Ovary (tissue), 9 donors: ENCODE data around the gene KIF5A. TPM values are rescaled to one million over a fixed set of nuclear protein-coding genes. Genes with fewer than 3 reads are reported as not detected.
"Not testable (repeated sequence)": the region's sequence is repeated elsewhere in the genome, so short reads cannot be mapped to it uniquely, and the experiment has no call there.

Source experiments
- DNase-seq, 5 donors: peaks; one replicate each; pipeline ENCODE4 v3.0.0-alpha.2; 2019 to 2020
- H3K27ac ChIP-seq, 2 donors: fragments of 200-600 bp; one replicate each; pipeline versions ENCODE4 v1.5.1 to v1.8.0; 2019 to 2022
- H3K27me3 ChIP-seq: fragments of 200-600 bp; one replicate; pipeline ENCODE4 v1.8.0; 2022
- H3K36me3 ChIP-seq: fragments of 200-600 bp; sonication (generic); one replicate; pipeline ENCODE4 v1.5.1; 2019
- H3K4me1 ChIP-seq: one replicate; pipeline ENCODE4 v1.8.1; 2013; ENCODE audit warnings: mild to moderate bottlenecking, moderate library complexity; ENCODE audit not compliant: insufficient read depth
- H3K4me3 ChIP-seq: fragments of 200-600 bp; sonication (generic); one replicate; pipeline ENCODE4 v1.5.1; 2017
- H3K9me3 ChIP-seq, 2 donors: fragments of 200-600 bp in 1 of 2; sonication (generic) in 1 of 2; one replicate each; pipeline versions ENCODE4 v1.5.1 to v1.8.1; 2013 to 2019; ENCODE audit warnings: mild to moderate bottlenecking in 1 of 2, moderate library complexity in 1 of 2
- CTCF ChIP-seq, 3 donors: fragments of 450-650 bp in 2 of 3; fragments of 200-600 bp in 1 of 3; IDR thresholded peaks; one replicate each; pipeline versions ENCODE4 v1.5.1 to v1.8.0; 2016 to 2022; ENCODE audit warnings: antibody characterized with exemption in 3 of 3, mild to moderate bottlenecking in 1 of 3
- EP300 ChIP-seq: sonication (generic); formaldehyde crosslinking; IDR thresholded peaks from one replicate; pipeline ENCODE4 v1.6.1; 2017; ENCODE audit warnings: antibody characterized with exemption
- POLR2A ChIP-seq: fragments of 450-650 bp; IDR thresholded peaks from one replicate; pipeline ENCODE4 v1.6.1; 2017; ENCODE audit warnings: antibody characterized with exemption, mild to moderate bottlenecking, moderate library complexity
- WGBS, 3 donors: extraction: QIAGEN DNeasy Blood & Tissue Kit in 1 of 3; methylation state at CpG; one replicate each; pipeline versions ENCODE4 v1.1.5 to v1.1.7; 2013 to 2017; 5-methylcytosine and 5-hydroxymethylcytosine counted together
- intact Hi-C, 4 donors: fragments of 100-400 bp; cut with DNase I; formaldehyde crosslinking; loops; one replicate each; pipeline versions ENCODE4 v1.11.0 to v1.15.1; 2022 to 2023
- polyA plus RNA-seq, 2 donors: library from polyadenylated mRNA; stranded (reverse); fragments of 200-250 nt in 1 of 2; fragments of 350-450 nt in 1 of 2; fragmentation: Illumina TruSeq in 1 of 2; extraction: RNeasy Lipid Tissue Mini Kit (QIAGEN cat#74804) in 1 of 2; gene quantifications; one replicate each; pipeline ENCODE4 v1.2.3, GENCODE V29; 2013 to 2014
- total RNA-seq, 7 donors: library from RNA; depleted of rRNA in 2 of 7; stranded (reverse); fragments of >200 nt in 2 of 7; fragmentation: NEBNext Ultra II Directional in 3 of 7; extraction: Animal tissue kit (Norgen Biotek cat#: 25700) in 3 of 7; gene quantifications; one replicate each; pipeline versions ENCODE4 v1.1.0 to v1.2.4, GENCODE V29; 2016 to 2023
- donor health status: DM: no; HTN: no; CAD: no; lungs with moderate emphysema.
- donor health status: DM: no; HTN: no; CAD: no.
- donor health status: Bipolar disorder and iron deficiency.
- donor health status: DM: yes; HTN: yes; CAD: no.
- donor health status: DM: no; HTN: no; CAD: no.
- donor health status: DM: yes; HTN: yes; CAD: no.

KIF5A gene
- total and polyA plus RNA-seq, 9 donors, result 0.08 to 0.48 (median 0.30) TPM; not detected in 1

- Histone ChIP-seq H3K27ac (no peak overlapping the region), H3K4me1 (no peaks in the 10 kb centered on the region), H3K9me3 (no peaks in the 10 kb centered on the region), H3K36me3 (no peaks in the 10 kb centered on the region), H3K4me3 (no peak overlapping the region), H3K27me3 (no peaks in the 10 kb centered on the region)
- intact Hi-C loops, result no loop called here
- DNase-seq, result no peak
- 68 to 73% (median 72%) methylated on average over 6 of the region's 6 CpGs for WGBS, 3 donors
- no peak for TF ChIP-seq POLR2A
- TF ChIP-seq EP300, result no peak
- no peak for TF ChIP-seq CTCF (IDR thresholded peaks at IDR 0.05)
These were observed 19.0 kb downstream of the KIF5A start for GRCh38 chr12:57568838-57569237.

- no peaks in the 10 kb centered on the region for H3K27me3 ChIP-seq
These were observed 20.0 kb downstream of the KIF5A start for GRCh38 chr12:57569858-57570257.

GRCh38 chr12:57570438-57570837 is 20.6 kb downstream of the KIF5A start:
- H3K36me3 ChIP-seq, intact Hi-C loops, H3K9me3 ChIP-seq, H3K4me1 ChIP-seq, H3K27me3 ChIP-seq, H3K27ac ChIP-seq, H3K4me3 ChIP-seq, DNase-seq: not testable (repeated sequence)
- WGBS, 3 donors, result 80 to 84% (median 82%) methylated on average over 13 of the region's 13 CpGs

More at GRCh38 chr12:57569858-57570257, 20.0 kb downstream of the KIF5A start:
- 83 to 87% (median 84%) methylated on average over 18 of the region's 18 CpGs for WGBS, 3 donors
- Histone ChIP-seq H3K27ac (no peak overlapping the region), H3K36me3 (no peaks in the 10 kb centered on the region), H3K4me1 (no peaks in the 10 kb centered on the region), H3K4me3 (no peak overlapping the region), H3K9me3 (no peaks in the 10 kb centered on the region)
- intact Hi-C loops, result no loop called here
- TF ChIP-seq CTCF (IDR thresholded peaks at IDR 0.05), result no peak
- TF ChIP-seq EP300, result no peak
- TF ChIP-seq POLR2A, result no peak
- no peak for DNase-seq

- H3K4me1 ChIP-seq, result no peaks in the 10 kb centered on the region
- no peak for TF ChIP-seq CTCF (IDR thresholded peaks at IDR 0.05)
- no peak for TF ChIP-seq POLR2A
- no peak for TF ChIP-seq EP300
- H3K27me3 ChIP-seq, result no peaks in the 10 kb centered on the region
- no peak for DNase-seq
- H3K4me3 ChIP-seq, result no peak overlapping the region
- intact Hi-C loops, result no loop called here
- H3K36me3 ChIP-seq, result no peaks in the 10 kb centered on the region
- WGBS, 3 donors, result 82 to 89% (median 88%) methylated on average over 12 of the region's 12 CpGs
- H3K27ac ChIP-seq, result no peak overlapping the region
- no peaks in the 10 kb centered on the region for H3K9me3 ChIP-seq
These were observed 22.3 kb downstream of the KIF5A start for GRCh38 chr12:57571926-57572762.

- TF ChIP-seq CTCF (IDR thresholded peaks at IDR 0.05) (no peak), EP300 (no peak), POLR2A (no peak)
These were observed 25.0 kb downstream of the KIF5A start for GRCh38 chr12:57574795-57575194.

More at GRCh38 chr12:57574795-57575194, 25.0 kb downstream of the KIF5A start:
- 77 to 84% (median 81%) methylated on average over 10 of the region's 10 CpGs for WGBS, 3 donors
- intact Hi-C loops, result no loop called here
- no peak for DNase-seq
- Histone ChIP-seq H3K36me3 (no peaks in the 10 kb centered on the region), H3K27ac (no peak overlapping the region), H3K9me3 (no peaks in the 10 kb centered on the region), H3K27me3 (no peaks in the 10 kb centered on the region), H3K4me3 (no peak overlapping the region), H3K4me1 (no peaks in the 10 kb centered on the region)
